HEK293 (cell line): Measurements from ENCODE around the gene RPIA.

Source experiments
- CTCF ChIP-seq: fragments of 450-650 bp; formaldehyde crosslinking; IDR thresholded peaks from 2 replicates; pipeline ENCODE4 v1.5.1; 2016; ENCODE audit warnings: missing biosample characterization, missing genetic modification characterization
- FEZF1 ChIP-seq: fragments of 450-650 bp; formaldehyde crosslinking; IDR thresholded peaks from 2 replicates; pipeline ENCODE4 v1.5.1; 2016; ENCODE audit warnings: missing biosample characterization, missing genetic modification characterization
- GLI4 ChIP-seq: fragments of 450-650 bp; formaldehyde crosslinking; IDR thresholded peaks from 2 replicates; pipeline ENCODE4 v1.5.1; 2016; ENCODE audit warnings: missing biosample characterization, missing genetic modification characterization
- KLF10 ChIP-seq: fragments of 450-650 bp; IDR thresholded peaks from 2 replicates; pipeline ENCODE4 v1.5.1; 2018; ENCODE audit warnings: missing biosample characterization, mild to moderate bottlenecking, missing genetic modification characterization
- KLF17 ChIP-seq: fragments of 450-650 bp; formaldehyde crosslinking; IDR thresholded peaks from 2 replicates; pipeline ENCODE4 v1.5.1; 2016; ENCODE audit warnings: missing biosample characterization, missing genetic modification characterization
- KLF7 ChIP-seq: fragments of 450-650 bp; formaldehyde crosslinking; IDR thresholded peaks from 2 replicates; pipeline ENCODE4 v1.5.1; 2016; ENCODE audit warnings: missing biosample characterization, missing genetic modification characterization, borderline replicate concordance
- OSR2 ChIP-seq: fragments of 450-650 bp; formaldehyde crosslinking; IDR thresholded peaks from 2 replicates; pipeline ENCODE4 v1.5.1; 2016; ENCODE audit warnings: missing biosample characterization, missing genetic modification characterization
- PRDM10 ChIP-seq: fragments of 450-650 bp; formaldehyde crosslinking; IDR thresholded peaks from 2 replicates; pipeline ENCODE4 v1.5.1; 2016; ENCODE audit warnings: missing biosample characterization, missing genetic modification characterization
- PRDM6 ChIP-seq: fragments of 450-650 bp; formaldehyde crosslinking; IDR thresholded peaks from 2 replicates; pipeline ENCODE4 v1.5.1; 2017; ENCODE audit warnings: missing biosample characterization, missing genetic modification characterization
- SCRT2 ChIP-seq: fragments of 450-650 bp; formaldehyde crosslinking; IDR thresholded peaks from 2 replicates; pipeline ENCODE4 v1.5.1; 2016; ENCODE audit warnings: missing biosample characterization, missing genetic modification characterization
- SP3 ChIP-seq: fragments of 450-650 bp; formaldehyde crosslinking; IDR thresholded peaks from 2 replicates; pipeline ENCODE4 v1.5.1; 2016; ENCODE audit warnings: missing biosample characterization, missing genetic modification characterization
- ZBTB11 ChIP-seq: fragments of 450-650 bp; formaldehyde crosslinking; conservative IDR thresholded peaks from 2 replicates; pipeline ENCODE4 v1.5.1; 2016; ENCODE audit warnings: low read depth, missing biosample characterization, missing genetic modification characterization
- ZBTB20 ChIP-seq: fragments of 450-650 bp; formaldehyde crosslinking; IDR thresholded peaks from 2 replicates; pipeline ENCODE4 v1.5.1; 2016; ENCODE audit warnings: missing biosample characterization, missing genetic modification characterization
- ZNF341 ChIP-seq: fragments of 450-650 bp; formaldehyde crosslinking; IDR thresholded peaks from 2 replicates; pipeline ENCODE4; 2016; ENCODE audit warnings: low read depth, missing biosample characterization, missing genetic modification characterization
- ZNF394 ChIP-seq: fragments of 450-650 bp; formaldehyde crosslinking; IDR thresholded peaks from 2 replicates; pipeline ENCODE4 v1.5.1; 2016; ENCODE audit warnings: missing biosample characterization, missing genetic modification characterization, mild to moderate bottlenecking, moderate library complexity, borderline replicate concordance
- ZNF518A ChIP-seq: fragments of 450-650 bp; formaldehyde crosslinking; conservative IDR thresholded peaks from 2 replicates; pipeline ENCODE4 v1.5.1; 2016; ENCODE audit warnings: low read depth, missing biosample characterization, missing genetic modification characterization
- ZNF580 ChIP-seq: fragments of 450-650 bp; formaldehyde crosslinking; IDR thresholded peaks from 2 replicates; pipeline ENCODE4 v1.5.1; 2016; ENCODE audit warnings: missing biosample characterization, missing genetic modification characterization
- ZNF629 ChIP-seq: fragments of 450-650 bp; formaldehyde crosslinking; IDR thresholded peaks from 2 replicates; pipeline ENCODE4 v1.5.1; 2017; ENCODE audit warnings: missing biosample characterization, missing genetic modification characterization
- ZNF777 ChIP-seq: fragments of 450-650 bp; formaldehyde crosslinking; IDR thresholded peaks from 2 replicates; pipeline ENCODE4 v1.5.1; 2017; ENCODE audit warnings: missing biosample characterization, missing genetic modification characterization, borderline replicate concordance
- ZSCAN23 ChIP-seq: fragments of 450-650 bp; formaldehyde crosslinking; IDR thresholded peaks from 2 replicates; pipeline ENCODE4 v1.5.1; 2016; ENCODE audit warnings: missing biosample characterization, missing genetic modification characterization

The RPIA gene

GRCh38 chr2:88691339-88692183, at the start of gene RPIA (continued):
- TF ChIP-seq PRDM10 (tag by site-specific recombination) (peak; percentile 79), ZNF629 (tag by site-specific recombination) (peak; percentile 80), GLI4 (tag by site-specific recombination) (no peak), ZBTB11 (tag by site-specific recombination) (peak; percentile 86), ZNF394 (tag by site-specific recombination) (0 out of 2 replicates have a peak, but pooled peaks have one; percentile 22), SCRT2 (tag by site-specific recombination) (peak; percentile 77), KLF10 (peak; percentile 88), OSR2 (0 out of 2 replicates have a peak, but pooled peaks have one; percentile 32), CTCF (tag by site-specific recombination) (peak; percentile 90), ZNF580 (0 out of 2 replicates have a peak, but pooled peaks have one; percentile 8), ZBTB20 (tag by site-specific recombination) (peak; percentile 99), KLF7 (tag by site-specific recombination) (0 out of 2 replicates have a peak, but pooled peaks have one; percentile 15), KLF17 (tag by site-specific recombination) (peak; percentile 55; the same call in 1 of the 2 replicates), ZSCAN23 (tag by site-specific recombination) (no peak), ZNF341 (peak; percentile 47), FEZF1 (tag by site-specific recombination) (peak; percentile 53), SP3 (tag by site-specific recombination) (peak; percentile 94), PRDM6 (no peak), ZNF518A (tag by site-specific recombination) (peak; percentile 73; the same call in 1 of the 2 replicates), ZNF777 (tag by site-specific recombination) (no peak)
